Activated B cell treated with CpG ODN at 0.5 μM for 24 hours (primary cell): Measurements from ENCODE around the gene TCERG1. TPM values are rescaled to one million over a fixed set of nuclear protein-coding genes. Genes with fewer than 3 reads are reported as not detected.

Source experiments
- ATAC-seq: fragments of 200-7000 bp; cut with Tn5 transposase; one replicate; pipeline ENCODE4 v1.10.0; 2021; ENCODE audit warnings: low read depth, mild to moderate bottlenecking, moderate library complexity
- CTCF ChIA-PET: fragments of 350-600 bp; sonication (Branson Sonifier 250); formaldehyde crosslinking; loops from one replicate; lab custom pipeline; 2021; ENCODE audit warnings: antibody characterized with exemption; lab: Charles Lee
- POLR2A ChIA-PET: fragments of 350-600 bp; sonication (Branson Sonifier 250); formaldehyde crosslinking; loops from one replicate; lab custom pipeline; 2021; ENCODE audit warnings: antibody characterized with exemption; lab: Charles Lee
- DNase-seq: peaks from one replicate; pipeline ENCODE4 v3.0.0; 2022
- H3K27ac Mint-ChIP-seq: one replicate; pipeline ENCODE4 v1.8.0; 2020; ENCODE audit warnings: mixed read lengths
- H3K27me3 Mint-ChIP-seq: one replicate; pipeline ENCODE4 v1.8.0; 2021; ENCODE audit warnings: mixed read lengths
- H3K36me3 Mint-ChIP-seq: one replicate; pipeline ENCODE4 v1.8.0; 2021; ENCODE audit warnings: low read depth, mixed read lengths
- H3K4me1 Mint-ChIP-seq: one replicate; pipeline ENCODE4 v1.8.0; 2021; ENCODE audit warnings: mixed read lengths
- H3K4me3 Mint-ChIP-seq: one replicate; pipeline ENCODE4 v1.8.0; 2020; ENCODE audit warnings: mild to moderate bottlenecking, mixed read lengths
- H3K9me3 Mint-ChIP-seq: one replicate; pipeline ENCODE4 v1.8.0; 2020; ENCODE audit warnings: mixed read lengths
- intact Hi-C: fragments of 100-400 bp; cut with micrococcal nuclease; formaldehyde crosslinking; loops from one replicate; pipeline ENCODE4 v1.15.1; 2024
- total RNA-seq: library from RNA; stranded (reverse); gene quantifications from 2 replicates; pipeline ENCODE4 v1.2.3, GENCODE V29; 2022
- TF ChIP-seq, protein P1 (sequence below): fragments of 200-600 bp; IDR thresholded peaks from one replicate; pipeline ENCODE4 v1.8.0; 2022; ENCODE audit warnings: antibody characterized with exemption, mild to moderate bottlenecking

TCERG1 gene
- total RNA-seq, 1 donor from 2014 or later: 114 TPM

DNA sequence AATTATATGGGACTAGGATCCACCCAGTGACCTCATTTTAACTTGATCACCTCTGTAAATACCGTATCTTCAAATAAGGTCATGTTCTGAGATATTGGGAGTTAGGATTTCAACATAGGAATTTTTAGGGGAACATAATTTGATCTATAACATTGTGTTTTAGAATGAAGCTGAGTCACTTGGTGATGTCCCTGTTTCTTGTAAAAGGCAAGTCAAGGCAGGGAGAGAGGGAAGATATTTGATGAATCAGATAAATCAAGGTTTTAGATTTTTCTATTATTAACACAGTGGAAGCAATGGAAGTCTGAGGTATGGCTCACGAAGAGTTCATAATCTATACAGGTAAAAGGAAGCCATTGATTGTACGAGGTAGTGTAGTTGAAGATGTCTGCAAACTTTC is 80.7 kb downstream of the TCERG1 start:
- intact Hi-C loops: no loop called here
- Mint-ChIP-seq H3K27ac (no peak overlapping the region), H3K9me3 (no peaks in the 10 kb centered on the region), H3K4me1 (peaks cover 3% of the 10 kb centered on the region), H3K36me3 (no peaks in the 10 kb centered on the region), H3K27me3 (no peaks in the 10 kb centered on the region), H3K4me3 (no peak overlapping the region)
- no peak for ATAC-seq
- ChIA-PET CTCF (no interaction called here), POLR2A (no interaction called here)
- TF ChIP-seq, protein P1, sequence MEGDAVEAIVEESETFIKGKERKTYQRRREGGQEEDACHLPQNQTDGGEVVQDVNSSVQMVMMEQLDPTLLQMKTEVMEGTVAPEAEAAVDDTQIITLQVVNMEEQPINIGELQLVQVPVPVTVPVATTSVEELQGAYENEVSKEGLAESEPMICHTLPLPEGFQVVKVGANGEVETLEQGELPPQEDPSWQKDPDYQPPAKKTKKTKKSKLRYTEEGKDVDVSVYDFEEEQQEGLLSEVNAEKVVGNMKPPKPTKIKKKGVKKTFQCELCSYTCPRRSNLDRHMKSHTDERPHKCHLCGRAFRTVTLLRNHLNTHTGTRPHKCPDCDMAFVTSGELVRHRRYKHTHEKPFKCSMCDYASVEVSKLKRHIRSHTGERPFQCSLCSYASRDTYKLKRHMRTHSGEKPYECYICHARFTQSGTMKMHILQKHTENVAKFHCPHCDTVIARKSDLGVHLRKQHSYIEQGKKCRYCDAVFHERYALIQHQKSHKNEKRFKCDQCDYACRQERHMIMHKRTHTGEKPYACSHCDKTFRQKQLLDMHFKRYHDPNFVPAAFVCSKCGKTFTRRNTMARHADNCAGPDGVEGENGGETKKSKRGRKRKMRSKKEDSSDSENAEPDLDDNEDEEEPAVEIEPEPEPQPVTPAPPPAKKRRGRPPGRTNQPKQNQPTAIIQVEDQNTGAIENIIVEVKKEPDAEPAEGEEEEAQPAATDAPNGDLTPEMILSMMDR: no peak
- no peak for DNase-seq

DNA sequence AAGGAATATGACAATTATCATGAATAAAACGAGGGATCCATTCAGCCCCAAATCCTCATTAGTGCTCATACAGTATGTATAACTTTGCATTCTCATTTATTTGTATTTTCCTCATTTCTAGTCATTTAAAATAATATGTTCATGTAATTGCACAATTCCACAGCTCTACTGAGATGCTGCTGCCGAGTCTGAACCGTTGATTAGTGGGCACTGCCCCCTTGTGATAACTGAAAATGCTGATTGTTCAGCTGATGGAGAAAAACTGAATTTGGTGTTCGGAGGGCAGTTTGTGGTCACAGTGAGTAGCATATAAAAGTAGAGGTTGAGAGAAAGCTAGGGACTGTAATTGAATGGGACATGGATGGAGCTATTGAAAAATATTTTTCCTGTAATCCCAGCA is 81.1 kb downstream of the TCERG1 start:
- Mint-ChIP-seq H3K4me3 (no peak overlapping the region), H3K27me3 (no peaks in the 10 kb centered on the region), H3K36me3 (no peaks in the 10 kb centered on the region), H3K27ac (no peak overlapping the region), H3K4me1 (peaks cover 4% of the 10 kb centered on the region), H3K9me3 (no peaks in the 10 kb centered on the region)
- intact Hi-C loops: no loop called here
- no peak for DNase-seq
- no peak for ATAC-seq
- TF ChIP-seq, protein P1: no peak
- ChIA-PET CTCF (no interaction called here), POLR2A (no interaction called here)

DNA sequence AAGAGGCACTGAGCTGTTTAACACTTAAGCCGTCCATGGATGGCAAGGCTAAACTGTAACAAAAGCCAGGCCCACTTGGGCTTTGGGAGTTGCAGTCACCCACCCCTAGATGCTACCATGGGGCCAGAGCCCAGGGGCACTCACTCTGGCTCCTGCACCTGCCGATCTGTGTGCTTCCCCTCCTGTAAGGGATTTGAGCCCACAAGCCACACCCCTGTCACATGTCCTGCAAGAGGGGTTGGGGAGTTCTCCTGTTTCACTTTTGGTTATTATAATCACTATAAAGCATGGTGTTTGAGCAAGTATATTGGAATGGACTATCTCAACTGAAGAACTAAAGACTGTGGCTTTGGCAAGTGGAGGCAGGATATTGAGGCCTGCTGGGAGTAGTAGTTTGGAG is 82.9 kb downstream of the TCERG1 start:
- H3K36me3 Mint-ChIP-seq: no peaks in the 10 kb centered on the region
- no peak for ATAC-seq
- H3K9me3 Mint-ChIP-seq: no peaks in the 10 kb centered on the region
- TF ChIP-seq, protein P1: no peak
- ChIA-PET POLR2A (no interaction called here), CTCF (interaction anchor here (0.8 kb wide), 1 partner anchor 12 kb away, joined by 3 read pairs; no protein-coding TSS in a partner anchor)
- no peaks in the 10 kb centered on the region for H3K27me3 Mint-ChIP-seq
- H3K27ac Mint-ChIP-seq: no peak overlapping the region
- peaks cover 7% of the 10 kb centered on the region for H3K4me1 Mint-ChIP-seq
- no peak for DNase-seq
- intact Hi-C loops: no loop called here
- no peak overlapping the region for H3K4me3 Mint-ChIP-seq

DNA sequence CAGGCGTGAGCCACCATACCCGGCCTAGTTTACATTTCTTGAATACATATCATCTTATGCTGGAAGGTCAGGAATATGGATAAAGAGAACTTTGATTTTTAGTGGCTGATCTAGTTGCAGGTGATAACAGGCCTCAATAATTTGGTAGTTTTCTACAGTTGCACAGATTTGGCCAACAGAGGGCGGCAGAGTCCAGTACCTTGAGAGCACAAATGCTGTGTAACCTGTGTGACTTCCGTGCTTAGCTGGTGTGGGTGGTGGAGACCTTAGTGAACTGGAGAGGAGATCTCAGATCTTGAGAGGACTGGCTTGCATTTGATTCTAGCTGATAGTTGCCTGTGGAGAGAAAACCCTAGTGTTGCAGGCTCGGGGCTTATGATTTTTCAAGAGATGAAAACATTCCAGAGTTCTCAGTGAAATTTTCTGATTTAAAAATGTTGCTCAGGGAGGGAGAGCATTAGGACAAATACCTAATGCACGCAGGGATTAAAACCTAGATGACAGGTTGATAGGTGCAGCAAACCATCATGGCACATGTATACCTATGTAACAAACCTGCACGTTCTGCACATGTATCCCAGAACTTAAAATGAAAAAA is 86.2 kb downstream of the TCERG1 start:
- intact Hi-C loops: loop anchor here (2.0 kb wide), 1 partner anchor 433 kb away; no protein-coding TSS in a partner anchor
- ATAC-seq (peak; percentile 84), DNase-seq (peak; percentile 30)
- H3K36me3 Mint-ChIP-seq: no peaks in the 10 kb centered on the region
- H3K9me3 Mint-ChIP-seq: no peaks in the 10 kb centered on the region
- ChIA-PET CTCF (interaction anchor here (0.5 to 1.9 kb wide), 6 partner anchors 8 to 655 kb away, joined by 3 to 18 read pairs (median 4); no protein-coding TSS in a partner anchor), POLR2A (interaction anchor here (1.0 kb wide), 1 partner anchor 87 kb away, joined by 3 read pairs; no protein-coding TSS in a partner anchor)
- H3K4me1 Mint-ChIP-seq: peaks cover 7% of the 10 kb centered on the region
- no peaks in the 10 kb centered on the region for H3K27me3 Mint-ChIP-seq
- TF ChIP-seq, protein P1: peak; percentile 75
- H3K27ac Mint-ChIP-seq: no peak overlapping the region
- H3K4me3 Mint-ChIP-seq: no peak overlapping the region

DNA sequence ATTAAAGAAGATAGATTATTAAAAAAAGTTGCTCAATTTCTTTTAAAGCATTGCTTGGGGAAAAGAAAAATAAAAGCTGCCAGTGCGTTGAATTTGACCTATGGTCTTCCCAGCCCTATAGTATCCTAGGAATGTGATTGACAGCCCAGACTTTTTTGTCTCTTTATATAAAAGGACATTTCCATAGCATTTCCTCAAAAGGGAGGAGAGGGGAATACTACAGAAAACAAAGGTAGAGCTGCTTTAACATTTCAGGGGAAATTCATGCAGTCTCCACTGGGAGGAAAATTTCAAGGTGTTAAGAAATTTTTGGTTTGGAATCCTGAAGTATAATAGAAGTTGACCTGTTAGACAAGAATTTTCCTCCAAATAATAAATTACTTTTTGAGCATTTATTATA is 86.7 kb downstream of the TCERG1 start:
- no peaks in the 10 kb centered on the region for H3K36me3 Mint-ChIP-seq
- H3K4me3 Mint-ChIP-seq: no peak overlapping the region
- TF ChIP-seq, protein P1: no peak
- intact Hi-C loops: loop anchor here (2.0 kb wide), 1 partner anchor 433 kb away; no protein-coding TSS in a partner anchor
- peaks cover 7% of the 10 kb centered on the region for H3K4me1 Mint-ChIP-seq
- H3K9me3 Mint-ChIP-seq: no peaks in the 10 kb centered on the region
- ChIA-PET POLR2A (interaction anchor here (1.0 kb wide), 1 partner anchor 87 kb away, joined by 3 read pairs; no protein-coding TSS in a partner anchor), CTCF (interaction anchor here (0.5 to 1.9 kb wide), 6 partner anchors 8 to 655 kb away, joined by 3 to 18 read pairs (median 4); no protein-coding TSS in a partner anchor)
- no peak overlapping the region for H3K27ac Mint-ChIP-seq
- DNase-seq (no peak), ATAC-seq (no peak)
- no peaks in the 10 kb centered on the region for H3K27me3 Mint-ChIP-seq
